Measurements from ENCODE around the gene SLC35G1.

- TF ChIP-seq CTCF (IDR thresholded peaks at IDR 0.05; ENCODE audit: control extremely low read depth in 1 of 3, insufficient read depth in 1 of 3, low read depth in 1 of 3, low read length in 3 of 3) (no peak), EP300 (IDR thresholded peaks at IDR 0.05; ENCODE audit: borderline replicate concordance in 1 of 2, low read depth in 2 of 2, low read length in 2 of 2) (no peak)
- TF ChIP-seq, protein P1, sequence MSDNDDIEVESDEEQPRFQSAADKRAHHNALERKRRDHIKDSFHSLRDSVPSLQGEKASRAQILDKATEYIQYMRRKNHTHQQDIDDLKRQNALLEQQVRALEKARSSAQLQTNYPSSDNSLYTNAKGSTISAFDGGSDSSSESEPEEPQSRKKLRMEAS (IDR thresholded peaks at IDR 0.05) = no peak
Measured at GRCh38 chr10:93938140-93938539, 44.4 kb downstream of the SLC35G1 start.

All from H1 (cell line).